Mesodermal cell (in vitro differentiated cells): ENCODE results near the gene KHNYN.
"Not testable (repeated sequence)": the region's sequence is repeated elsewhere in the genome, so short reads cannot be mapped to it uniquely, and the experiment has no call there.

Experiments used
- H3K27ac ChIP-seq: 2 replicates; pipeline ENCODE4 v1.7.0; 2013; ENCODE audit warnings: mild to moderate bottlenecking, low read depth, low read length, moderate library complexity; ENCODE audit not compliant: severe bottlenecking
- H3K36me3 ChIP-seq: 2 replicates; pipeline ENCODE4 v1.7.1; 2013; ENCODE audit warnings: mild to moderate bottlenecking, low read length, moderate library complexity; ENCODE audit not compliant: control insufficient read depth, insufficient read depth
- H3K4me1 ChIP-seq: one replicate; pipeline ENCODE4 v1.7.1; 2013; ENCODE audit warnings: mild to moderate bottlenecking, low read length; ENCODE audit not compliant: insufficient read depth, control insufficient read depth, poor library complexity, severe bottlenecking
- H3K4me3 ChIP-seq: 2 replicates; pipeline ENCODE4 v1.7.0; 2013; ENCODE audit warnings: low read length, control low read depth, mild to moderate bottlenecking; ENCODE audit not compliant: insufficient read depth, poor library complexity, severe bottlenecking; ENCODE audit errors: extremely low read depth
- H3K9me3 ChIP-seq: 2 replicates; pipeline ENCODE4 v1.7.1; 2013; ENCODE audit warnings: mild to moderate bottlenecking, low read length, moderate library complexity; ENCODE audit not compliant: control insufficient read depth
- WGBS, 2 experiments: methylation state at CpG; one replicate each; pipeline ENCODE4 v1.1.5; 2013; ENCODE audit warnings: missing lambda C conversion rate in 2 of 2; ENCODE audit not compliant: insufficient coverage in 2 of 2; 5-methylcytosine and 5-hydroxymethylcytosine counted together

Gene KHNYN

GRCh38 chr14:24463884-24464785, 34.4 kb downstream of the KHNYN start:
- no peaks in the 10 kb centered on the region for H3K4me1 ChIP-seq
- no peak overlapping the region for H3K27ac ChIP-seq
- WGBS, 2 experiments: 83 to 89% methylated on average over 1 to 2 of the region's 4 CpGs
- no peak overlapping the region for H3K4me3 ChIP-seq
- no peaks in the 10 kb centered on the region for H3K36me3 ChIP-seq
- no peaks in the 10 kb centered on the region for H3K9me3 ChIP-seq

GRCh38 chr14:24465368-24465767, 35.6 kb downstream of the KHNYN start:
- WGBS, 2 experiments: 100% methylated on average over 2 to 3 of the region's 3 CpGs

GRCh38 chr14:24465805-24466204, 36.1 kb downstream of the KHNYN start:
- H3K4me1 ChIP-seq: no peaks in the 10 kb centered on the region
- H3K27ac ChIP-seq: no peak overlapping the region
- H3K4me3 ChIP-seq: no peak overlapping the region
- no peaks in the 10 kb centered on the region for H3K36me3 ChIP-seq
- no peaks in the 10 kb centered on the region for H3K9me3 ChIP-seq
- WGBS, 2 experiments: no CpG with 5 or more reads among the region's 3 CpGs

More at GRCh38 chr14:24465368-24465767, 35.6 kb downstream of the KHNYN start:
- Histone ChIP-seq H3K4me1 (no peaks in the 10 kb centered on the region), H3K4me3 (no peak overlapping the region), H3K36me3 (no peaks in the 10 kb centered on the region), H3K9me3 (no peaks in the 10 kb centered on the region), H3K27ac (no peak overlapping the region)

- no CpG with 5 or more reads among the region's 2 CpGs for WGBS, 2 experiments
Measured at GRCh38 chr14:24470450-24470849, 40.7 kb downstream of the KHNYN start.

GRCh38 chr14:24473211-24473610, 43.5 kb downstream of the KHNYN start:
- H3K36me3 ChIP-seq: peaks cover 3% of the 10 kb centered on the region
- no peaks in the 10 kb centered on the region for H3K4me1 ChIP-seq
- no peak overlapping the region for H3K4me3 ChIP-seq
- H3K27ac ChIP-seq: no peak overlapping the region
- H3K9me3 ChIP-seq: no peaks in the 10 kb centered on the region
- WGBS, 2 experiments: 38 to 60% methylated on average over 5 to 9 of the region's 12 CpGs

More at GRCh38 chr14:24470450-24470849, 40.7 kb downstream of the KHNYN start:
- H3K27ac ChIP-seq, H3K9me3 ChIP-seq, H3K4me3 ChIP-seq, H3K36me3 ChIP-seq, H3K4me1 ChIP-seq: not testable (repeated sequence)

GRCh38 chr14:24475261-24475660, 45.5 kb downstream of the KHNYN start:
- 100% methylated on average over 2 of the region's 4 CpGs; no CpG with 5 or more reads in 1 of the 2 experiments for WGBS, 2 experiments
- H3K27ac ChIP-seq: no peak overlapping the region
- H3K36me3 ChIP-seq: peaks cover 3% of the 10 kb centered on the region
- H3K9me3 ChIP-seq: no peaks in the 10 kb centered on the region
- H3K4me1 ChIP-seq: no peaks in the 10 kb centered on the region
- H3K4me3 ChIP-seq: no peak overlapping the region

- WGBS, 2 experiments: 0% methylated on average over 1 of the region's 1 CpG
- not testable (repeated sequence) for H3K27ac ChIP-seq, H3K36me3 ChIP-seq, H3K4me3 ChIP-seq, H3K9me3 ChIP-seq, H3K4me1 ChIP-seq
Measured at GRCh38 chr14:24479999-24480398, 50.2 kb downstream of the KHNYN start.

GRCh38 chr14:24481622-24482324, 52.0 kb downstream of the KHNYN start:
- no peak overlapping the region for H3K4me3 ChIP-seq
- no peaks in the 10 kb centered on the region for H3K9me3 ChIP-seq
- 68 to 77% methylated on average over 15 to 17 of the region's 23 CpGs for WGBS, 2 experiments
- H3K36me3 ChIP-seq: no peaks in the 10 kb centered on the region
- no peaks in the 10 kb centered on the region for H3K4me1 ChIP-seq
- no peak overlapping the region for H3K27ac ChIP-seq

- 100% methylated on average over 1 of the region's 2 CpGs; no CpG with 5 or more reads in 1 of the 2 experiments for WGBS, 2 experiments
- not testable (repeated sequence) for H3K4me3 ChIP-seq, H3K36me3 ChIP-seq, H3K27ac ChIP-seq, H3K4me1 ChIP-seq, H3K9me3 ChIP-seq
Measured at GRCh38 chr14:24482699-24483303, 53.0 kb downstream of the KHNYN start.

GRCh38 chr14:24483604-24484252, 54.0 kb downstream of the KHNYN start:
- Histone ChIP-seq H3K9me3 (no peaks in the 10 kb centered on the region), H3K27ac (no peak overlapping the region), H3K36me3 (no peaks in the 10 kb centered on the region), H3K4me1 (no peaks in the 10 kb centered on the region), H3K4me3 (no peak overlapping the region)
- 50 to 91% methylated on average over 1 to 2 of the region's 4 CpGs for WGBS, 2 experiments
